ENCODE measurements around the gene SNRK.

- TF ChIP-seq, protein P1, sequence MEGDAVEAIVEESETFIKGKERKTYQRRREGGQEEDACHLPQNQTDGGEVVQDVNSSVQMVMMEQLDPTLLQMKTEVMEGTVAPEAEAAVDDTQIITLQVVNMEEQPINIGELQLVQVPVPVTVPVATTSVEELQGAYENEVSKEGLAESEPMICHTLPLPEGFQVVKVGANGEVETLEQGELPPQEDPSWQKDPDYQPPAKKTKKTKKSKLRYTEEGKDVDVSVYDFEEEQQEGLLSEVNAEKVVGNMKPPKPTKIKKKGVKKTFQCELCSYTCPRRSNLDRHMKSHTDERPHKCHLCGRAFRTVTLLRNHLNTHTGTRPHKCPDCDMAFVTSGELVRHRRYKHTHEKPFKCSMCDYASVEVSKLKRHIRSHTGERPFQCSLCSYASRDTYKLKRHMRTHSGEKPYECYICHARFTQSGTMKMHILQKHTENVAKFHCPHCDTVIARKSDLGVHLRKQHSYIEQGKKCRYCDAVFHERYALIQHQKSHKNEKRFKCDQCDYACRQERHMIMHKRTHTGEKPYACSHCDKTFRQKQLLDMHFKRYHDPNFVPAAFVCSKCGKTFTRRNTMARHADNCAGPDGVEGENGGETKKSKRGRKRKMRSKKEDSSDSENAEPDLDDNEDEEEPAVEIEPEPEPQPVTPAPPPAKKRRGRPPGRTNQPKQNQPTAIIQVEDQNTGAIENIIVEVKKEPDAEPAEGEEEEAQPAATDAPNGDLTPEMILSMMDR (conservative IDR thresholded peaks at IDR 0.05; ENCODE audit: low read depth, low read length), result no peak
- TF ChIP-seq EZH2phosphoT487 (IDR thresholded peaks at IDR 0.05; ENCODE audit: borderline replicate concordance, low read length), result no peak
Observed at GRCh38 chr3:43317461-43318316, 31.3 kb downstream of the SNRK start.
